Muscle layer of colon (tissue), 2 donors: Measurements from ENCODE around the gene IL18.

Experiments
- H3K27ac ChIP-seq: one replicate; pipeline ENCODE4 v1.7.0; 2013; ENCODE audit warnings: low read depth, mild to moderate bottlenecking, low read length, moderate library complexity
- H3K27me3 ChIP-seq, 2 donors: one replicate each; pipeline ENCODE4 v1.7.0; 2013; ENCODE audit warnings: low read length in 2 of 2, mild to moderate bottlenecking in 2 of 2; ENCODE audit not compliant: insufficient read depth in 2 of 2, control insufficient read depth in 1 of 2
- H3K36me3 ChIP-seq: one replicate; pipeline ENCODE4 v1.7.0; 2013; ENCODE audit warnings: mild to moderate bottlenecking, low read length; ENCODE audit not compliant: insufficient read depth
- H3K4me1 ChIP-seq: one replicate; pipeline ENCODE4 v1.7.0; 2013; ENCODE audit warnings: mild to moderate bottlenecking, low read length; ENCODE audit not compliant: insufficient read depth
- H3K4me3 ChIP-seq, 2 donors: one replicate each; pipeline ENCODE4 v1.7.0; 2013; ENCODE audit warnings: low read length in 2 of 2, low read depth in 1 of 2, mild to moderate bottlenecking in 1 of 2, moderate library complexity in 1 of 2
- H3K9ac ChIP-seq: one replicate; pipeline ENCODE4 v1.7.0; 2013; ENCODE audit warnings: low read length
- H3K9me3 ChIP-seq: one replicate; pipeline ENCODE4 v1.7.0; 2013; ENCODE audit warnings: mild to moderate bottlenecking, low read length
- donor health status: abdominal sarcoma.
- donor health status: Adenocarcinoma of cecum.

The IL18 gene

GRCh38 chr11:112185883-112186282, 22.0 kb upstream of the IL18 start:
- no peaks in the 10 kb centered on the region for H3K9me3 ChIP-seq
- no peaks in the 10 kb centered on the region for H3K4me1 ChIP-seq
- H3K4me3 ChIP-seq, result no peak overlapping the region
- H3K9ac ChIP-seq, result no peak overlapping the region
- H3K27ac ChIP-seq, result no peak overlapping the region
- H3K36me3 ChIP-seq, result no peaks in the 10 kb centered on the region
- H3K27me3 ChIP-seq, result no peaks in the 10 kb centered on the region

- no peaks in the 10 kb centered on the region for H3K4me1 ChIP-seq
- no peaks in the 10 kb centered on the region for H3K27me3 ChIP-seq
- no peak overlapping the region for H3K4me3 ChIP-seq
- no peaks in the 10 kb centered on the region for H3K36me3 ChIP-seq
- H3K9ac ChIP-seq, result no peak overlapping the region
- no peak overlapping the region for H3K27ac ChIP-seq
- no peaks in the 10 kb centered on the region for H3K9me3 ChIP-seq
Observed at GRCh38 chr11:112182867-112183266, 19.0 kb upstream of the IL18 start.

GRCh38 chr11:112179601-112180000, 15.7 kb upstream of the IL18 start:
- Histone ChIP-seq H3K27me3 (no peaks in the 10 kb centered on the region), H3K9me3 (no peaks in the 10 kb centered on the region), H3K4me3 (no peak overlapping the region), H3K36me3 (no peaks in the 10 kb centered on the region), H3K9ac (no peak overlapping the region), H3K4me1 (peaks cover 22% of the 10 kb centered on the region), H3K27ac (no peak overlapping the region)

GRCh38 chr11:112178936-112179335, 15.0 kb upstream of the IL18 start:
- Histone ChIP-seq H3K27me3 (no peaks in the 10 kb centered on the region), H3K9me3 (no peaks in the 10 kb centered on the region), H3K4me3 (no peak overlapping the region), H3K4me1 (peaks cover 23% of the 10 kb centered on the region), H3K9ac (no peak overlapping the region), H3K36me3 (no peaks in the 10 kb centered on the region), H3K27ac (no peak overlapping the region)

- no peak overlapping the region for H3K4me3 ChIP-seq
- no peaks in the 10 kb centered on the region for H3K36me3 ChIP-seq
- H3K27me3 ChIP-seq, result no peaks in the 10 kb centered on the region
- no peak overlapping the region for H3K9ac ChIP-seq
- no peak overlapping the region for H3K27ac ChIP-seq
- no peaks in the 10 kb centered on the region for H3K9me3 ChIP-seq
- peaks cover 23% of the 10 kb centered on the region for H3K4me1 ChIP-seq
Observed at GRCh38 chr11:112178428-112178827, 14.5 kb upstream of the IL18 start.

- Histone ChIP-seq H3K36me3 (no peaks in the 10 kb centered on the region), H3K9me3 (no peaks in the 10 kb centered on the region), H3K27me3 (no peaks in the 10 kb centered on the region), H3K27ac (no peak overlapping the region), H3K9ac (no peak overlapping the region), H3K4me1 (peaks cover 23% of the 10 kb centered on the region), H3K4me3 (no peak overlapping the region)
Observed at GRCh38 chr11:112177589-112177988, 13.7 kb upstream of the IL18 start.

- Histone ChIP-seq H3K27me3 (no peaks in the 10 kb centered on the region), H3K27ac (peak overlapping the region; percentile 45), H3K9ac (no peak overlapping the region), H3K4me1 (peaks cover 23% of the 10 kb centered on the region), H3K9me3 (no peaks in the 10 kb centered on the region), H3K4me3 (peak overlapping the region in 1 of 2 donors; percentile 61), H3K36me3 (no peaks in the 10 kb centered on the region)
Observed at GRCh38 chr11:112176077-112176476, 12.2 kb upstream of the IL18 start.

- peak overlapping the region; percentile 22 to 61 for H3K4me3 ChIP-seq
- no peaks in the 10 kb centered on the region for H3K27me3 ChIP-seq
- peaks cover 23% of the 10 kb centered on the region for H3K4me1 ChIP-seq
- no peaks in the 10 kb centered on the region for H3K36me3 ChIP-seq
- H3K9ac ChIP-seq, result no peak overlapping the region
- H3K27ac ChIP-seq, result peak overlapping the region; percentile 45
- H3K9me3 ChIP-seq, result no peaks in the 10 kb centered on the region
Observed at GRCh38 chr11:112175599-112175952, 11.7 kb upstream of the IL18 start.

- H3K9me3 ChIP-seq, result no peaks in the 10 kb centered on the region
- no peaks in the 10 kb centered on the region for H3K27me3 ChIP-seq
Observed at GRCh38 chr11:112174789-112175598, 11.1 kb upstream of the IL18 start, which contains the start of gene BCO2. TSS of gene BCO2 (plus strand) at chr11:112175512. CDS start at chr11:112175602, 90 bp downstream.

GRCh38 chr11:112173152-112173551, 9.3 kb upstream of the IL18 start:
- H3K27me3 ChIP-seq, result no peaks in the 10 kb centered on the region
- peaks cover 23% of the 10 kb centered on the region for H3K4me1 ChIP-seq
- H3K4me3 ChIP-seq, result no peak overlapping the region
- no peak overlapping the region for H3K9ac ChIP-seq
- H3K27ac ChIP-seq, result no peak overlapping the region
- H3K9me3 ChIP-seq, result no peaks in the 10 kb centered on the region
- no peaks in the 10 kb centered on the region for H3K36me3 ChIP-seq

More at GRCh38 chr11:112174789-112175598, 11.1 kb upstream of the IL18 start, which contains the start of gene BCO2:
- Histone ChIP-seq H3K4me3 (peak within 1 kb of the TSS; percentile 22 to 61), H3K27ac (peak within 1 kb of the TSS; percentile 45), H3K36me3 (no peaks in the 10 kb centered on the region), H3K9ac (peak within 1 kb of the TSS; percentile 17), H3K4me1 (peaks cover 23% of the 10 kb centered on the region)

GRCh38 chr11:112172362-112172994, 8.6 kb upstream of the IL18 start:
- H3K27me3 ChIP-seq, result no peaks in the 10 kb centered on the region
- H3K4me3 ChIP-seq, result no peak overlapping the region
- H3K4me1 ChIP-seq, result peaks cover 23% of the 10 kb centered on the region
- H3K36me3 ChIP-seq, result no peaks in the 10 kb centered on the region
- no peak overlapping the region for H3K9ac ChIP-seq
- no peak overlapping the region for H3K27ac ChIP-seq
- H3K9me3 ChIP-seq, result no peaks in the 10 kb centered on the region
